Natural killer cell treated with Interleukin-12 subunit alpha and Interleukin-12 subunit beta and Interleukin-15 and Interleukin-18, amount 100 ng/mL, for 72 hours (primary cell): ENCODE data around the gene IFI27. TPM values are rescaled to one million over a fixed set of nuclear protein-coding genes. Genes with fewer than 3 reads are reported as not detected.

Experiments
- ATAC-seq, 2 donors: fragments of 150-1000 bp; cut with Tn5 transposase in 1 of 2; sonication (Bioruptor Pico), chemical (Tn5 transposase) in 1 of 2; 2 replicates each; pipeline ENCODE4 v1.10.0; 2021
- DNase-seq: peaks from one replicate; pipeline ENCODE4 v3.0.0; 2022; ENCODE audit warnings: low spot score
- H3K27ac Mint-ChIP-seq, 2 donors: 1 replicate in 1 of 2; 2 replicates in 1 of 2; pipeline ENCODE4 v1.8.0; 2022; ENCODE audit warnings: mixed read lengths in 2 of 2, mild to moderate bottlenecking in 1 of 2, moderate library complexity in 1 of 2
- H3K27me3 Mint-ChIP-seq, 2 donors: 1 replicate in 1 of 2; 2 replicates in 1 of 2; pipeline ENCODE4 v1.8.0; 2022; ENCODE audit warnings: mixed read lengths in 2 of 2
- H3K36me3 Mint-ChIP-seq: one replicate; pipeline ENCODE4 v1.8.0; 2022; ENCODE audit warnings: mixed read lengths
- H3K4me1 Mint-ChIP-seq, 2 donors: 1 replicate in 1 of 2; 2 replicates in 1 of 2; pipeline ENCODE4 v1.8.0; 2022; ENCODE audit warnings: low read depth in 2 of 2, mixed read lengths in 2 of 2, mild to moderate bottlenecking in 1 of 2
- H3K4me3 Mint-ChIP-seq: one replicate; pipeline ENCODE4 v1.8.0; 2022; ENCODE audit warnings: mixed read lengths
- H3K9me3 Mint-ChIP-seq: 2 replicates; pipeline ENCODE4 v1.8.0; 2022; ENCODE audit warnings: mixed read lengths
- total RNA-seq, 2 donors: library from RNA; stranded (reverse); gene quantifications; one replicate each; pipeline ENCODE4 v1.2.3, GENCODE V29; 2022

Gene IFI27
- total RNA-seq, 2 donors from 2014 or later: 1.5 to 1.7 TPM

DNA sequence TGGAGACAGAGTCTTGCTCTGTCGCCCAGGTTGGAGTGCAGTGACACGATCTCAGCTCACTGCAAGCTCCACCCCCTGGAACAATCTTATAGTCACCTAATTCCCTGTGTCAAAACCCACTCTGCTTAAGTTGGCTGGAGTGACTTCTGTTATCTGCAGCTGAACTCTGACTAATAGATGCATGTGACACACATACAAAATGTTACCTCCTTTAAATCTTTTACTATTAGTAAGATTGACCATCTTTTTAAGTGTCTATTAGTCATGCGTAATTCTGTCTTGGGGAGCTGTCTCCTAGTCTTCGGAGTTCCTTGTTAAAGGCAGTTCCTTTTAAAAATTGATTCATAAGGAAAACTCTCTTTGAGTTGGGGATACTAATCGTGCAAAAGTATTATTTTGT, 22.0 kb upstream of the IFI27 start:
- no peak overlapping the region for H3K27ac Mint-ChIP-seq
- H3K4me3 Mint-ChIP-seq: no peak overlapping the region
- no peaks in the 10 kb centered on the region for H3K27me3 Mint-ChIP-seq
- ATAC-seq: no peak
- peaks cover 5% of the 10 kb centered on the region for H3K36me3 Mint-ChIP-seq
- no peak for DNase-seq
- no peaks in the 10 kb centered on the region for H3K9me3 Mint-ChIP-seq
- peaks cover 0 to 3% of the 10 kb centered on the region in 2 donors for H3K4me1 Mint-ChIP-seq

DNA sequence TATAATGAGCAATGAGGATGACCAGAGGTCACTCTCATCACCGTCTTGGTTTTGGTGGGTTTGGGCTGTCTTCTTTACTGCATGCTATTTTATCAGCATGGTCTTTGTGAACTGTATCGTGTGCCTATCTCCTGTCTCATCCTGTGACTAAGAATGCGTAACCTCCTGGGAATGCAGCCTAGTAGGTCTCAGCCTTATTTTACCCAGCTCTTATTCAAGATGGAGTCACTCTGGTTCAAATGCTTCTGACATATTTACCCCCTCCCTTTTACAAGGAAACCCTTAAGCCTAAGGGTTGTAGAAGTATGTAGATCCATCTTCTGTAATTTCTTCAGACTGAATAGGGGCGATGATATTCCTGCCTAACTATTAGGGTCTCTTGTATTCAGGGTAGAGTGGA, 21.1 kb upstream of the IFI27 start:
- no peak overlapping the region for H3K27ac Mint-ChIP-seq
- no peak overlapping the region for H3K4me3 Mint-ChIP-seq
- DNase-seq: no peak
- peaks cover 5% of the 10 kb centered on the region for H3K36me3 Mint-ChIP-seq
- no peak for ATAC-seq
- peaks cover 0 to 3% of the 10 kb centered on the region in 2 donors for H3K4me1 Mint-ChIP-seq
- no peaks in the 10 kb centered on the region for H3K27me3 Mint-ChIP-seq
- H3K9me3 Mint-ChIP-seq: no peaks in the 10 kb centered on the region

GRCh38 chr14:94093418-94093817, 17.1 kb upstream of the IFI27 start:
- Mint-ChIP-seq H3K36me3 (no peaks in the 10 kb centered on the region), H3K27ac (no peak overlapping the region), H3K4me3 (no peak overlapping the region), H3K27me3 (no peaks in the 10 kb centered on the region), H3K9me3 (no peaks in the 10 kb centered on the region), H3K4me1 (no peaks in the 10 kb centered on the region)
- DNase-seq (no peak), ATAC-seq (no peak)

DNA sequence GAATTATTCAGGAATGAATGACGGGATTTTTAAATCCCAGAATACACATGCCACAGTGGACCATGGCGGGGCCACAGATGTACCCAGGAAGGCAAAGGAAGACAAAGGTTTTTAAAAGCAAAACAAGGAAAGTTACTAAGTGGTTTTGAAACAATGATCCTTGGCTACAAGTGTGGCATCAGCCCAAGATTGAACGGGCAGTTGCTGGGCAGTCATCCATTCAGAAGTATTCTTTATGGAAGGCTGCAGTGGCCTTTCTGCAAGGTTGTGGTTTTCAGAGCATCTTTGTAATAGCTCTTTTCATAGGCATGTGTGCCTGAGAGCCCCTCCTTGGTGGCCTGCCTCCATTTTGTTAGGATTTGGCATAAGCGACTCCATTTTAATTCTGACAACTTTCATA, 13.4 kb upstream of the IFI27 start:
- H3K4me3 Mint-ChIP-seq: no peak overlapping the region
- H3K9me3 Mint-ChIP-seq: no peaks in the 10 kb centered on the region
- H3K4me1 Mint-ChIP-seq: no peaks in the 10 kb centered on the region
- no peaks in the 10 kb centered on the region for H3K27me3 Mint-ChIP-seq
- no peak overlapping the region for H3K27ac Mint-ChIP-seq
- DNase-seq: no peak
- no peak for ATAC-seq
- H3K36me3 Mint-ChIP-seq: no peaks in the 10 kb centered on the region

- no peaks in the 10 kb centered on the region for H3K36me3 Mint-ChIP-seq
- H3K27me3 Mint-ChIP-seq: no peaks in the 10 kb centered on the region
- ATAC-seq (no peak), DNase-seq (no peak)
- no peaks in the 10 kb centered on the region for H3K4me1 Mint-ChIP-seq
- H3K9me3 Mint-ChIP-seq: no peaks in the 10 kb centered on the region
- no peak overlapping the region for H3K27ac Mint-ChIP-seq
- H3K4me3 Mint-ChIP-seq: no peak overlapping the region
Measured at GRCh38 chr14:94098326-94098992, 12.1 kb upstream of the IFI27 start.

DNA sequence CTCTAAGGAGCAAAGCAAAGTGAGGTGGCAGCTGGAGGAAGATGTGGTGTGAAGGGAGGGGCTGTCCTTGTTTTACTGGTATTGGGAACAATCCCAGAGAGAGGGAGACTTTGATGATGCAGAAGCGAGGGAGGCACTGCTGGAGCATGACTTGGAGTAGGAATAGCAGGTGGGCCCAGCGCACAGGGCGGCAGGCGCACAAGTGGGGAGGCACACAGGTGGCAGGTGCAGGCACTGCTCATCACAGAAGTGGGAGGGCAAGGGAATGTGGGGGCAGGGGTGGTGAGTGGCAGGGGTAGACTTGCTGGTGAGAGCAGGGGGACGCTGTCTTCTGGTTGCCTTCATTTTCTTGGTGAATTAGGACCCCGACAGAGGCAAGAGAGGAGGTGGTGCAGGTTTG, 11.5 kb upstream of the IFI27 start:
- no peaks in the 10 kb centered on the region for H3K36me3 Mint-ChIP-seq
- DNase-seq: no peak
- H3K27ac Mint-ChIP-seq: no peak overlapping the region
- H3K4me3 Mint-ChIP-seq: no peak overlapping the region
- ATAC-seq: no peak
- H3K9me3 Mint-ChIP-seq: no peaks in the 10 kb centered on the region
- H3K27me3 Mint-ChIP-seq: no peaks in the 10 kb centered on the region
- H3K4me1 Mint-ChIP-seq: no peaks in the 10 kb centered on the region

DNA sequence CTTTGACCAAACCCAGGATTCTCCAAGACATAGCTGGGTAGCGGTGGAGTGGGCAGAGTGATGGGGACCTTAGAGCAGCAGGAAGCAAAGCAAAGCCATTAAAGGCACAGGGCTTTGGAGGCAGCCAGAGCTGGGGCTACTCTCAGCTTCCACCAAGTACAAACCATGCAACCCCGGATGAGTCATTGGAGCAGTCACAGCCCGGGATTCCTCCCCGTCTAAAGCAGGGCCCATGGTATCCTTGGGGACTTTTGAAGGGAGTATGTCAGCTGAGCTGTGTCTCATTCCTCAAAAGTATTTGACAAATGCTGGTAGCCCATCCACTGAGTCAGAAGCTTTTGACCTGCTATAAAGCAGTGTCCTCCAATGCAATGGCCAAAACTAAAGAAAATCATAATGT, 9.7 kb upstream of the IFI27 start:
- ATAC-seq (no peak), DNase-seq (no peak)
- no peak overlapping the region for H3K4me3 Mint-ChIP-seq
- H3K9me3 Mint-ChIP-seq: no peaks in the 10 kb centered on the region
- H3K27ac Mint-ChIP-seq: no peak overlapping the region
- no peaks in the 10 kb centered on the region for H3K4me1 Mint-ChIP-seq
- no peaks in the 10 kb centered on the region for H3K27me3 Mint-ChIP-seq
- H3K36me3 Mint-ChIP-seq: no peaks in the 10 kb centered on the region

- DNase-seq (no peak), ATAC-seq (no peak)
- Mint-ChIP-seq H3K36me3 (no peaks in the 10 kb centered on the region), H3K27me3 (no peaks in the 10 kb centered on the region), H3K4me1 (no peaks in the 10 kb centered on the region), H3K4me3 (no peak overlapping the region), H3K9me3 (no peaks in the 10 kb centered on the region), H3K27ac (no peak overlapping the region)
Measured at GRCh38 chr14:94101748-94102147, 8.8 kb upstream of the IFI27 start.

- Mint-ChIP-seq H3K27ac (no peak overlapping the region), H3K4me3 (no peak overlapping the region), H3K36me3 (no peaks in the 10 kb centered on the region), H3K27me3 (no peaks in the 10 kb centered on the region), H3K4me1 (no peaks in the 10 kb centered on the region), H3K9me3 (no peaks in the 10 kb centered on the region)
- ATAC-seq (peak in 1 of 2 donors; percentile 25), DNase-seq (no peak)
Measured at GRCh38 chr14:94102768-94103482, 7.6 kb upstream of the IFI27 start.

DNA sequence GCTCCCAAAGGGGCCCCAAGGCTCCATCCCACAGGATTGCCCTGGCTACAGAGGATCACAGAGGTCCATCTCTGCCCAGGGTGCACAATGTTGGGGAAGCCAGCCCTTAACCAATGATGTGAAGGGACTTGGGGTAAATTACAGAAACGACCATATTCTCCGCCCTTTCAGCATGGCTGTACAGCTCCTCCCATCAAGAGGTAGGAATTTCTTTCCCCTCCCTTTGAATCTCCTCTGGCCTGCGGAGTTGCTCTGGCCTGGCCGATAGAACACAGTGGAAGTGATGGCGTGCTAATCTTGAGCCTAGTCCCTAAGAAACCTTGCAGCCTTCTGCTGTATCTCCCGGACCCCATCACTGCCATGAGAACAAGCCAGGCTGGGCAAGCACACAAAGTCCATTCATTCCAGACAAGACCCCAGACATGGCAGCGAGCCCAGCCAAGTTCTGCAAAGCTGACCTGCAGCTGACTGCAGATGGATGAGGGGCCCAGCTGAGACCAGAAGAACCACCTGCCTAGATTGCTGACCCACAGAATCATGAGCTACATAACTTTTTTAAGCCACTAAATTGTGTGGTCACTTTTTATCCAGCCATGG, 6.9 kb upstream of the IFI27 start:
- no peaks in the 10 kb centered on the region for H3K36me3 Mint-ChIP-seq
- H3K4me1 Mint-ChIP-seq: no peaks in the 10 kb centered on the region
- no peak overlapping the region for H3K27ac Mint-ChIP-seq
- H3K4me3 Mint-ChIP-seq: no peak overlapping the region
- H3K9me3 Mint-ChIP-seq: no peaks in the 10 kb centered on the region
- DNase-seq: no peak
- ATAC-seq: peak in 1 of 2 donors; percentile 3
- no peaks in the 10 kb centered on the region for H3K27me3 Mint-ChIP-seq

- DNase-seq: no peak
Measured at GRCh38 chr14:94104731-94105130, 5.8 kb upstream of the IFI27 start.

GRCh38 chr14:94109915-94110250, 653 bp upstream of the IFI27 start:
- DNase-seq: no peak
- Mint-ChIP-seq H3K27me3 (peaks cover 5 to 8% of the 10 kb centered on the region in 2 donors), H3K27ac (no peak overlapping the region), H3K36me3 (no peaks in the 10 kb centered on the region), H3K4me1 (no peaks in the 10 kb centered on the region), H3K9me3 (no peaks in the 10 kb centered on the region), H3K4me3 (no peak overlapping the region)
- no peak for ATAC-seq

More at GRCh38 chr14:94104731-94105130, 5.8 kb upstream of the IFI27 start:
- H3K27me3 Mint-ChIP-seq: no peaks in the 10 kb centered on the region
- no peak for ATAC-seq
- no peaks in the 10 kb centered on the region for H3K4me1 Mint-ChIP-seq
- no peaks in the 10 kb centered on the region for H3K9me3 Mint-ChIP-seq
- H3K36me3 Mint-ChIP-seq: no peaks in the 10 kb centered on the region
- no peak overlapping the region for H3K4me3 Mint-ChIP-seq
- H3K27ac Mint-ChIP-seq: no peak overlapping the region

- Mint-ChIP-seq H3K27ac (no peak overlapping the region), H3K9me3 (no peaks in the 10 kb centered on the region), H3K4me3 (no peak overlapping the region)
Measured at GRCh38 chr14:94111276-94112095, 950 bp downstream of the IFI27 start.

More at GRCh38 chr14:94111276-94112095, 950 bp downstream of the IFI27 start:
- ATAC-seq (no peak), DNase-seq (no peak)
- peaks cover 9 to 16% of the 10 kb centered on the region in 2 donors for H3K27me3 Mint-ChIP-seq
- no peaks in the 10 kb centered on the region for H3K36me3 Mint-ChIP-seq
- no peaks in the 10 kb centered on the region for H3K4me1 Mint-ChIP-seq
